NT2/D1 (cell line): ENCODE data around the gene HDAC7.

Source experiments
- YY1 ChIP-seq: IDR thresholded peaks from 2 replicates; pipeline ENCODE4 v1.6.1; 2011; ENCODE audit not compliant: insufficient read length, insufficient read depth
- ZNF274 ChIP-seq: IDR thresholded peaks from 2 replicates; pipeline ENCODE4 v1.6.1; 2011; ENCODE audit warnings: mild to moderate bottlenecking, low read depth, low read length

GRCh38 chr12:47752121-47752520, 67.6 kb downstream of the HDAC7 start:
- TF ChIP-seq YY1 (no peak), ZNF274 (no peak)
